Measurements from ENCODE around the gene SPDYA. TPM values are rescaled to one million over a fixed set of nuclear protein-coding genes. Genes with fewer than 3 reads are reported as not detected.

Gene SPDYA
- total RNA-seq, 1 experiment from 2014 or later, result 0.87 TPM

DNA sequence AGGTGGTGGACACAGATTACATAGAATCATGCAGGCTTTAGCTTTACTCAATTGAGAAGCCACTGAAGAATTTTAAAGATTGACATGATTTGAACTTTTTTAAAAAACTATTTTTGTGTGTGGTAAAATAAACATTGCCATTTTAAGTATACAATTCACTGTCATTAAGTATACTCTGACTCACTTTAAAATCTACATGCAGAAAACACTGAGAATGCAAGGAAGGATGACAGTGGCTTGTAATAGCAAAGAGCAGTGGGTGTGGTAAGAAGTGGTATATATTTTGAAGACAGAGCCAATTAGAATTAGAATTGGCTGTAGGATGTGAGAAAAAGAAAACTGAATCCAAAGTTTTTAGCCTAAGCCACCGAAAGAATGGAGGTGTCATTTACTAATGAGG, 44.6 kb downstream of the SPDYA start:
- ATAC-seq, result no peak

DNA sequence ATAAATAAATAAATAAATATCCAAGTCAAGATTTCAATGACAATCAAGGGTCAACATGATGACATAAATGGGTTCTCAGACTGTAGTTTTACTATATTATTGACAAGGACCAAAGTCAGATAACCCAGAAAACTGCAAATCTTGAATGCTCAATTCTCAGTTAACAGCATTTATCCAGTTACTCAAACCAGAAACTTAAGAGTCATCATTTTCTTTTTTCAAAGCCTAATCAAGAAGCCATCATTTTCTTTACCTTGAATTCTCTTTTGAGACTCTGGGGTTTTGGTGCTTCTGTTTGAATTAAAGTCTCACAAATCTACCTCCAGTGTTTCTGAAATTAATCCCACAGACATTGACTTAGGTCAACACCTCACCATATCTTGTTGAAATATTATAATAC, 45.3 kb downstream of the SPDYA start:
- POLR2A ChIA-PET, result no interaction called here
- H3K4me1 ChIP-seq (ENCODE audit: control insufficient read depth, insufficient read depth, low read length), result no peaks in the 10 kb centered on the region
- CTCF ChIA-PET, result no interaction called here
- intact Hi-C loops (cut with micrococcal nuclease; ENCODE audit: unreplicated experiment), result no loop called here
- BruUV-seq (replicated peaks), result no TSS peak
- TF ChIP-seq, protein P1, sequence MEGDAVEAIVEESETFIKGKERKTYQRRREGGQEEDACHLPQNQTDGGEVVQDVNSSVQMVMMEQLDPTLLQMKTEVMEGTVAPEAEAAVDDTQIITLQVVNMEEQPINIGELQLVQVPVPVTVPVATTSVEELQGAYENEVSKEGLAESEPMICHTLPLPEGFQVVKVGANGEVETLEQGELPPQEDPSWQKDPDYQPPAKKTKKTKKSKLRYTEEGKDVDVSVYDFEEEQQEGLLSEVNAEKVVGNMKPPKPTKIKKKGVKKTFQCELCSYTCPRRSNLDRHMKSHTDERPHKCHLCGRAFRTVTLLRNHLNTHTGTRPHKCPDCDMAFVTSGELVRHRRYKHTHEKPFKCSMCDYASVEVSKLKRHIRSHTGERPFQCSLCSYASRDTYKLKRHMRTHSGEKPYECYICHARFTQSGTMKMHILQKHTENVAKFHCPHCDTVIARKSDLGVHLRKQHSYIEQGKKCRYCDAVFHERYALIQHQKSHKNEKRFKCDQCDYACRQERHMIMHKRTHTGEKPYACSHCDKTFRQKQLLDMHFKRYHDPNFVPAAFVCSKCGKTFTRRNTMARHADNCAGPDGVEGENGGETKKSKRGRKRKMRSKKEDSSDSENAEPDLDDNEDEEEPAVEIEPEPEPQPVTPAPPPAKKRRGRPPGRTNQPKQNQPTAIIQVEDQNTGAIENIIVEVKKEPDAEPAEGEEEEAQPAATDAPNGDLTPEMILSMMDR (IDR thresholded peaks at IDR 0.05), result no peak
- no peak for TF ChIP-seq SIN3A (IDR thresholded peaks at IDR 0.05; ENCODE audit: borderline replicate concordance, insufficient read depth, low read depth, low read length)
- TF ChIP-seq, protein P2, sequence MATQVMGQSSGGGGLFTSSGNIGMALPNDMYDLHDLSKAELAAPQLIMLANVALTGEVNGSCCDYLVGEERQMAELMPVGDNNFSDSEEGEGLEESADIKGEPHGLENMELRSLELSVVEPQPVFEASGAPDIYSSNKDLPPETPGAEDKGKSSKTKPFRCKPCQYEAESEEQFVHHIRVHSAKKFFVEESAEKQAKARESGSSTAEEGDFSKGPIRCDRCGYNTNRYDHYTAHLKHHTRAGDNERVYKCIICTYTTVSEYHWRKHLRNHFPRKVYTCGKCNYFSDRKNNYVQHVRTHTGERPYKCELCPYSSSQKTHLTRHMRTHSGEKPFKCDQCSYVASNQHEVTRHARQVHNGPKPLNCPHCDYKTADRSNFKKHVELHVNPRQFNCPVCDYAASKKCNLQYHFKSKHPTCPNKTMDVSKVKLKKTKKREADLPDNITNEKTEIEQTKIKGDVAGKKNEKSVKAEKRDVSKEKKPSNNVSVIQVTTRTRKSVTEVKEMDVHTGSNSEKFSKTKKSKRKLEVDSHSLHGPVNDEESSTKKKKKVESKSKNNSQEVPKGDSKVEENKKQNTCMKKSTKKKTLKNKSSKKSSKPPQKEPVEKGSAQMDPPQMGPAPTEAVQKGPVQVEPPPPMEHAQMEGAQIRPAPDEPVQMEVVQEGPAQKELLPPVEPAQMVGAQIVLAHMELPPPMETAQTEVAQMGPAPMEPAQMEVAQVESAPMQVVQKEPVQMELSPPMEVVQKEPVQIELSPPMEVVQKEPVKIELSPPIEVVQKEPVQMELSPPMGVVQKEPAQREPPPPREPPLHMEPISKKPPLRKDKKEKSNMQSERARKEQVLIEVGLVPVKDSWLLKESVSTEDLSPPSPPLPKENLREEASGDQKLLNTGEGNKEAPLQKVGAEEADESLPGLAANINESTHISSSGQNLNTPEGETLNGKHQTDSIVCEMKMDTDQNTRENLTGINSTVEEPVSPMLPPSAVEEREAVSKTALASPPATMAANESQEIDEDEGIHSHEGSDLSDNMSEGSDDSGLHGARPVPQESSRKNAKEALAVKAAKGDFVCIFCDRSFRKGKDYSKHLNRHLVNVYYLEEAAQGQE (IDR thresholded peaks at IDR 0.05; ENCODE audit: insufficient read depth in 1 of 2, low read depth in 2 of 2, low read length in 1 of 2), result no peak
- TF ChIP-seq POLR2AphosphoS5 (IDR thresholded peaks at IDR 0.05; ENCODE audit: low read depth, low read length), result no peak
- TF ChIP-seq TCF7L2 (IDR thresholded peaks at IDR 0.05; ENCODE audit: low read depth, low read length), result no peak
- ATAC-seq, result no peak
- in situ Hi-C loops (cut with HindIII; ENCODE audit: low pct_unique_long_range_greater_than_20kb, low sequenced_read_pairs), result no loop called here
- H3K4me3 ChIP-seq (ENCODE audit: low read depth in 2 of 2, low read length in 2 of 2), result no peak overlapping the region
- no peak for DNase-seq (ENCODE audit: low read depth, low spot score)
- no peaks in the 10 kb centered on the region for H3K9me3 ChIP-seq (ENCODE audit: control insufficient read depth, insufficient read depth, low read depth, low read length)
- H3K27ac ChIP-seq (ENCODE audit: low read length), result no peak overlapping the region
- H3K36me3 ChIP-seq (ENCODE audit: control insufficient read depth, insufficient read depth, low read length), result no peaks in the 10 kb centered on the region
- no peaks in the 10 kb centered on the region for H3K27me3 ChIP-seq (ENCODE audit: control insufficient read depth, insufficient read depth, low read length)

More for the DNA sequence above, 44.6 kb downstream of the SPDYA start:
- Histone ChIP-seq H3K9me3 (ENCODE audit: control insufficient read depth, insufficient read depth, low read depth, low read length) (no peaks in the 10 kb centered on the region), H3K4me3 (ENCODE audit: low read depth in 2 of 2, low read length in 2 of 2) (no peak overlapping the region), H3K36me3 (ENCODE audit: control insufficient read depth, insufficient read depth, low read length) (no peaks in the 10 kb centered on the region), H3K27ac (ENCODE audit: low read length) (no peak overlapping the region), H3K27me3 (ENCODE audit: control insufficient read depth, insufficient read depth, low read length) (no peaks in the 10 kb centered on the region), H3K4me1 (ENCODE audit: control insufficient read depth, insufficient read depth, low read length) (no peaks in the 10 kb centered on the region)
- no peak for DNase-seq (ENCODE audit: low read depth, low spot score)
- POLR2A ChIA-PET, result no interaction called here
- in situ Hi-C loops (cut with HindIII; ENCODE audit: low pct_unique_long_range_greater_than_20kb, low sequenced_read_pairs), result no loop called here
- intact Hi-C loops (cut with micrococcal nuclease; ENCODE audit: unreplicated experiment), result no loop called here
- TF ChIP-seq, protein P2 (IDR thresholded peaks at IDR 0.05; ENCODE audit: insufficient read depth in 1 of 2, low read depth in 2 of 2, low read length in 1 of 2), result no peak
- TF ChIP-seq, protein P1 (IDR thresholded peaks at IDR 0.05), result no peak
- no peak for TF ChIP-seq POLR2AphosphoS5 (IDR thresholded peaks at IDR 0.05; ENCODE audit: low read depth, low read length)
- no peak for TF ChIP-seq TCF7L2 (IDR thresholded peaks at IDR 0.05; ENCODE audit: low read depth, low read length)
- no peak for TF ChIP-seq SIN3A (IDR thresholded peaks at IDR 0.05; ENCODE audit: borderline replicate concordance, insufficient read depth, low read depth, low read length)
- BruUV-seq (replicated peaks), result no TSS peak
- CTCF ChIA-PET, result interaction anchor here (0.7 kb wide), 1 partner anchor 35 kb away, joined by 9 read pairs; no protein-coding TSS in a partner anchor
